K562 (cell line): ENCODE data around the gene DGUOK.

Source experiments
- ETV6 ChIP-seq, 3 experiments: fragments of 150-350 bp in 1 of 3; sonication (generic) in 1 of 3; formaldehyde crosslinking in 1 of 3; IDR thresholded peaks; 2 replicates each; pipeline versions ENCODE4 v1.6.1 to v1.8.0; 2014 to 2022; ENCODE audit warnings: borderline replicate concordance in 2 of 3, low read depth in 2 of 3, antibody characterized with exemption in 1 of 3, low read length in 1 of 3, mild to moderate bottlenecking in 1 of 3, missing genetic modification reagents in 1 of 3
- JUND ChIP-seq, 2 experiments: IDR thresholded peaks; 2 replicates in 1 of 2; 3 replicates in 1 of 2; pipeline ENCODE4 v1.6.1; 2011; ENCODE audit warnings: borderline replicate concordance in 2 of 2, low read depth in 2 of 2, low read length in 2 of 2, improper control_type of control experiment in 1 of 2, missing biosample characterization in 1 of 2, missing genetic modification characterization in 1 of 2, missing genetic modification reagents in 1 of 2
- SETDB1 ChIP-seq: IDR thresholded peaks from one replicate; pipeline ENCODE4 v1.6.1; 2012; ENCODE audit warnings: low read length, control low read depth, inconsistent platforms
- SRSF1 ChIP-seq: fragments of 200-400 bp; formaldehyde crosslinking; IDR thresholded peaks from 2 replicates; pipeline ENCODE4 v1.6.1; 2017; ENCODE audit warnings: mild to moderate bottlenecking, low read depth, low read length, moderate library complexity
- USF1 ChIP-seq: sonication (generic); formaldehyde crosslinking; IDR thresholded peaks from 2 replicates; pipeline ENCODE4 v1.9.0; 2022; ENCODE audit warnings: mild to moderate bottlenecking, missing genetic modification reagents
- ZNF695 ChIP-seq: fragments of 450-650 bp; formaldehyde crosslinking; IDR thresholded peaks from 2 replicates; pipeline ENCODE4 v1.4.0; 2020; ENCODE audit warnings: mild to moderate bottlenecking, moderate library complexity
- TF ChIP-seq, protein P1 (sequence below): sonication (generic); formaldehyde crosslinking; IDR thresholded peaks from 2 replicates; pipeline ENCODE4 v1.8.1; 2023; ENCODE audit warnings: missing genetic modification reagents, mild to moderate bottlenecking, borderline replicate concordance
- TF ChIP-seq, protein P2 (sequence below): fragments of 250-450 bp; sonication (Bioruptor Pico); IDR thresholded peaks from 2 replicates; pipeline ENCODE4 v1.9.0; 2021; ENCODE audit warnings: mild to moderate bottlenecking
- TF ChIP-seq, protein P3 (sequence below): sonication (generic); formaldehyde crosslinking; IDR thresholded peaks from 2 replicates; pipeline ENCODE4 v1.8.1; 2023; ENCODE audit warnings: mild to moderate bottlenecking, missing genetic modification reagents

GRCh38 chr2:73998933-73999332 lies 72.3 kb downstream of the DGUOK start:
- TF ChIP-seq, protein P1, sequence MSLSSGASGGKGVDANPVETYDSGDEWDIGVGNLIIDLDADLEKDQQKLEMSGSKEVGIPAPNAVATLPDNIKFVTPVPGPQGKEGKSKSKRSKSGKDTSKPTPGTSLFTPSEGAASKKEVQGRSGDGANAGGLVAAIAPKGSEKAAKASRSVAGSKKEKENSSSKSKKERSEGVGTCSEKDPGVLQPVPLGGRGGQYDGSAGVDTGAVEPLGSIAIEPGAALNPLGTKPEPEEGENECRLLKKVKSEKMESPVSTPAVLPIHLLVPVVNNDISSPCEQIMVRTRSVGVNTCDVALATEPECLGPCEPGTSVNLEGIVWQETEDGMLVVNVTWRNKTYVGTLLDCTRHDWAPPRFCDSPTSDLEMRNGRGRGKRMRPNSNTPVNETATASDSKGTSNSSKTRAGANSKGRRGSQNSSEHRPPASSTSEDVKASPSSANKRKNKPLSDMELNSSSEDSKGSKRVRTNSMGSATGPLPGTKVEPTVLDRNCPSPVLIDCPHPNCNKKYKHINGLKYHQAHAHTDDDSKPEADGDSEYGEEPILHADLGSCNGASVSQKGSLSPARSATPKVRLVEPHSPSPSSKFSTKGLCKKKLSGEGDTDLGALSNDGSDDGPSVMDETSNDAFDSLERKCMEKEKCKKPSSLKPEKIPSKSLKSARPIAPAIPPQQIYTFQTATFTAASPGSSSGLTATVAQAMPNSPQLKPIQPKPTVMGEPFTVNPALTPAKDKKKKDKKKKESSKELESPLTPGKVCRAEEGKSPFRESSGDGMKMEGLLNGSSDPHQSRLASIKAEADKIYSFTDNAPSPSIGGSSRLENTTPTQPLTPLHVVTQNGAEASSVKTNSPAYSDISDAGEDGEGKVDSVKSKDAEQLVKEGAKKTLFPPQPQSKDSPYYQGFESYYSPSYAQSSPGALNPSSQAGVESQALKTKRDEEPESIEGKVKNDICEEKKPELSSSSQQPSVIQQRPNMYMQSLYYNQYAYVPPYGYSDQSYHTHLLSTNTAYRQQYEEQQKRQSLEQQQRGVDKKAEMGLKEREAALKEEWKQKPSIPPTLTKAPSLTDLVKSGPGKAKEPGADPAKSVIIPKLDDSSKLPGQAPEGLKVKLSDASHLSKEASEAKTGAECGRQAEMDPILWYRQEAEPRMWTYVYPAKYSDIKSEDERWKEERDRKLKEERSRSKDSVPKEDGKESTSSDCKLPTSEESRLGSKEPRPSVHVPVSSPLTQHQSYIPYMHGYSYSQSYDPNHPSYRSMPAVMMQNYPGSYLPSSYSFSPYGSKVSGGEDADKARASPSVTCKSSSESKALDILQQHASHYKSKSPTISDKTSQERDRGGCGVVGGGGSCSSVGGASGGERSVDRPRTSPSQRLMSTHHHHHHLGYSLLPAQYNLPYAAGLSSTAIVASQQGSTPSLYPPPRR (CRISPR knock-in tag) = no peak
- TF ChIP-seq ZNF695 (no peak), USF1 (CRISPR knock-in tag) (no peak), ETV6 (IDR thresholded peaks at IDR 0.05; ENCODE audit: borderline replicate concordance in 1 of 2, low read depth in 2 of 2, low read length in 1 of 2) (no peak), ETV6 (CRISPR knock-in tag; IDR thresholded peaks at IDR 0.05; ENCODE audit: borderline replicate concordance) (no peak), JUND (IDR thresholded peaks at IDR 0.05; ENCODE audit: borderline replicate concordance, low read depth, low read length) (no peak), JUND (tag; IDR thresholded peaks at IDR 0.05; ENCODE audit: borderline replicate concordance, low read depth, low read length) (no peak), SETDB1 (no peak), SRSF1 (no peak)
- TF ChIP-seq, protein P2, sequence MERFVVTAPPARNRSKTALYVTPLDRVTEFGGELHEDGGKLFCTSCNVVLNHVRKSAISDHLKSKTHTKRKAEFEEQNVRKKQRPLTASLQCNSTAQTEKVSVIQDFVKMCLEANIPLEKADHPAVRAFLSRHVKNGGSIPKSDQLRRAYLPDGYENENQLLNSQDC (CRISPR knock-in tag) = no peak
- TF ChIP-seq, protein P3, sequence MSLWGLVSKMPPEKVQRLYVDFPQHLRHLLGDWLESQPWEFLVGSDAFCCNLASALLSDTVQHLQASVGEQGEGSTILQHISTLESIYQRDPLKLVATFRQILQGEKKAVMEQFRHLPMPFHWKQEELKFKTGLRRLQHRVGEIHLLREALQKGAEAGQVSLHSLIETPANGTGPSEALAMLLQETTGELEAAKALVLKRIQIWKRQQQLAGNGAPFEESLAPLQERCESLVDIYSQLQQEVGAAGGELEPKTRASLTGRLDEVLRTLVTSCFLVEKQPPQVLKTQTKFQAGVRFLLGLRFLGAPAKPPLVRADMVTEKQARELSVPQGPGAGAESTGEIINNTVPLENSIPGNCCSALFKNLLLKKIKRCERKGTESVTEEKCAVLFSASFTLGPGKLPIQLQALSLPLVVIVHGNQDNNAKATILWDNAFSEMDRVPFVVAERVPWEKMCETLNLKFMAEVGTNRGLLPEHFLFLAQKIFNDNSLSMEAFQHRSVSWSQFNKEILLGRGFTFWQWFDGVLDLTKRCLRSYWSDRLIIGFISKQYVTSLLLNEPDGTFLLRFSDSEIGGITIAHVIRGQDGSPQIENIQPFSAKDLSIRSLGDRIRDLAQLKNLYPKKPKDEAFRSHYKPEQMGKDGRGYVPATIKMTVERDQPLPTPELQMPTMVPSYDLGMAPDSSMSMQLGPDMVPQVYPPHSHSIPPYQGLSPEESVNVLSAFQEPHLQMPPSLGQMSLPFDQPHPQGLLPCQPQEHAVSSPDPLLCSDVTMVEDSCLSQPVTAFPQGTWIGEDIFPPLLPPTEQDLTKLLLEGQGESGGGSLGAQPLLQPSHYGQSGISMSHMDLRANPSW = no peak
